PC-3 (cell line): ENCODE measurements around the gene POLD4.

Source experiments
- EZH2 ChIP-seq: fragments of 300-600 bp; sonication (generic); IDR thresholded peaks from one replicate; pipeline ENCODE4 v1.6.1; 2017; ENCODE audit warnings: antibody characterized with exemption, mild to moderate bottlenecking, low read length; ENCODE audit not compliant: unreplicated experiment
- TF ChIP-seq, protein P1 (sequence below): fragments of 300-600 bp; sonication (generic); conservative IDR thresholded peaks from 2 replicates; pipeline ENCODE4 v1.5.1; 2017; ENCODE audit warnings: antibody characterized with exemption, low read depth, mild to moderate bottlenecking, low read length

DNA sequence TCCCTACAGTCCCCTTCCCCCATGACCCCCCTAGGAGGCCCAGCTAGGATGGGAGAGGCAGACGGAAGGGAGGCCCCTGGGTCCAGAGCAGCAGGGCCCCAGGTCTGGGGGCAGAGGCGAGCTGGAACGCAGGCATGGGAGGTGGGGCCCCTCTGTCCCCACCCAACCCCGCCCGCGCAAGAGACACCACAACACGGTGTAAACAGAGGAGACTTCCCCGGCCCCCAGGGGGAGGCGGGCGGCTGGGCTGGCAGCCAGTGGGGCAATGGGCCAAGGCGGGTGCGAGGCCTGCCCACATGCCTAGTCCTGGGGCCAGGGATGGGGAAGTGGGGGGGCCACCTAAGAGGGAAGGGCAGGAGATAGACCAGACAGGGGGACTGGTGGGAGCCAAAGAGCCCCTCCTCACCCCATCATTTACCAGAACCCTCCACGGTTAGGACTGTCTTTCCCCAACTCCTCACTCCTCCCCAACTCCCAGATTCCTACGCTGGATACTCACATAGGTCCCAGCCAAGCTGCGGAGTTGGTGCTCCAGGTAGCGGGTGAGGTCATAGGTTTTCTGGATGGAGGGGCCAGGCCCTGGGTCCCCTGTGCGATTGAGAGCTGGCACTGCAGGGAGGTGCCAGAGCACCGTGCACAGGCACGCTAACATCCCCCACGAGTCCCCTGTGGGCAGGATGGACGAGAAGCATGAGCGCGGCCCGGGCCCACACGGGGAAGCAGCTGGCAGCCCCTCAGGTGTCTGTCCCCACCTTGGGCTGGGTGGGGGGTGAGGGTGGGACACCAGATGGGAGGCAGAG, 13.8 kb upstream of the POLD4 start:
- TF ChIP-seq EZH2, result no peak
- TF ChIP-seq, protein P1, sequence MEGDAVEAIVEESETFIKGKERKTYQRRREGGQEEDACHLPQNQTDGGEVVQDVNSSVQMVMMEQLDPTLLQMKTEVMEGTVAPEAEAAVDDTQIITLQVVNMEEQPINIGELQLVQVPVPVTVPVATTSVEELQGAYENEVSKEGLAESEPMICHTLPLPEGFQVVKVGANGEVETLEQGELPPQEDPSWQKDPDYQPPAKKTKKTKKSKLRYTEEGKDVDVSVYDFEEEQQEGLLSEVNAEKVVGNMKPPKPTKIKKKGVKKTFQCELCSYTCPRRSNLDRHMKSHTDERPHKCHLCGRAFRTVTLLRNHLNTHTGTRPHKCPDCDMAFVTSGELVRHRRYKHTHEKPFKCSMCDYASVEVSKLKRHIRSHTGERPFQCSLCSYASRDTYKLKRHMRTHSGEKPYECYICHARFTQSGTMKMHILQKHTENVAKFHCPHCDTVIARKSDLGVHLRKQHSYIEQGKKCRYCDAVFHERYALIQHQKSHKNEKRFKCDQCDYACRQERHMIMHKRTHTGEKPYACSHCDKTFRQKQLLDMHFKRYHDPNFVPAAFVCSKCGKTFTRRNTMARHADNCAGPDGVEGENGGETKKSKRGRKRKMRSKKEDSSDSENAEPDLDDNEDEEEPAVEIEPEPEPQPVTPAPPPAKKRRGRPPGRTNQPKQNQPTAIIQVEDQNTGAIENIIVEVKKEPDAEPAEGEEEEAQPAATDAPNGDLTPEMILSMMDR, result no peak
